ENCODE measurements around the gene RAP1A.

DNA sequence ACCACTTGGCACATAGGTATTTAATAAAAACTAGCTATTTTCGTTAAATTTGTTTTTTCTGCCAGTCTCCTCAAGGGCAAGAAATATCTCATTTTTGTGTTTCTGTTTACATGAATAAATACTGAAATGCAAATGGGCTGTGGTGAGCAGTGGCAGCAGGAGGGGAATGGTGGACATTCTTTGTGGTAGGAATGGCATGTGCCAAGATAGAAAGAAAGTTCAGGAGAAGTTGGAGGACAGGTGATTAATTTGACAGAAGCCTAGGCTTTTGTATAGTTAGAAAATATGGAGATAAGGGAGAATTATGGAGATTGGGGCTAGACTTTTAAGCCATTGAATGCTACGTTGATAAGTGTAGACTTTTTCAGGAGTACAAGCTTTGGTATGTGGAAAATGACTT, 8.6 kb downstream of the RAP1A start:
- TF ChIP-seq, protein P1, sequence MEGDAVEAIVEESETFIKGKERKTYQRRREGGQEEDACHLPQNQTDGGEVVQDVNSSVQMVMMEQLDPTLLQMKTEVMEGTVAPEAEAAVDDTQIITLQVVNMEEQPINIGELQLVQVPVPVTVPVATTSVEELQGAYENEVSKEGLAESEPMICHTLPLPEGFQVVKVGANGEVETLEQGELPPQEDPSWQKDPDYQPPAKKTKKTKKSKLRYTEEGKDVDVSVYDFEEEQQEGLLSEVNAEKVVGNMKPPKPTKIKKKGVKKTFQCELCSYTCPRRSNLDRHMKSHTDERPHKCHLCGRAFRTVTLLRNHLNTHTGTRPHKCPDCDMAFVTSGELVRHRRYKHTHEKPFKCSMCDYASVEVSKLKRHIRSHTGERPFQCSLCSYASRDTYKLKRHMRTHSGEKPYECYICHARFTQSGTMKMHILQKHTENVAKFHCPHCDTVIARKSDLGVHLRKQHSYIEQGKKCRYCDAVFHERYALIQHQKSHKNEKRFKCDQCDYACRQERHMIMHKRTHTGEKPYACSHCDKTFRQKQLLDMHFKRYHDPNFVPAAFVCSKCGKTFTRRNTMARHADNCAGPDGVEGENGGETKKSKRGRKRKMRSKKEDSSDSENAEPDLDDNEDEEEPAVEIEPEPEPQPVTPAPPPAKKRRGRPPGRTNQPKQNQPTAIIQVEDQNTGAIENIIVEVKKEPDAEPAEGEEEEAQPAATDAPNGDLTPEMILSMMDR (IDR thresholded peaks at IDR 0.05), result no peak
- TF ChIP-seq EP300 (IDR thresholded peaks at IDR 0.05; ENCODE audit: low read depth) (no peak), POLR2AphosphoS5 (IDR thresholded peaks at IDR 0.05) (no peak)

All from transverse colon (tissue), 4 donors.